H9 (cell line): ENCODE measurements around the gene CORT. TPM values are rescaled to one million over a fixed set of nuclear protein-coding genes. Genes with fewer than 3 reads are reported as not detected.
A peak's percentile ranks its signal among the peaks of the same experiment; 100 is the strongest.

Experiments
- DNase-seq: peaks from one replicate; pipeline ENCODE4 v3.0.0-alpha.2; 2017
- H2AFZ ChIP-seq: one replicate; pipeline ENCODE4 v1.6.1; 2013; ENCODE audit warnings: mild to moderate bottlenecking, low read length, control low read depth, moderate library complexity
- H2AK5ac ChIP-seq: 2 replicates; pipeline ENCODE4 v1.6.1; 2013; ENCODE audit warnings: low read length, control low read depth, mixed read lengths; ENCODE audit not compliant: insufficient read length
- H2BK120ac ChIP-seq: one replicate; pipeline ENCODE4 v1.6.1; 2013; ENCODE audit warnings: low read depth, mild to moderate bottlenecking, low read length, control low read depth, inconsistent platforms; ENCODE audit not compliant: poor library complexity, severe bottlenecking
- H2BK12ac ChIP-seq: 2 replicates; pipeline ENCODE4 v1.6.1; 2013; ENCODE audit warnings: low read length, control low read depth, mixed read lengths, low read depth; ENCODE audit not compliant: insufficient read length
- H2BK15ac ChIP-seq: 2 replicates; pipeline ENCODE4 v1.6.1; 2013; ENCODE audit warnings: low read depth, low read length, control low read depth
- H2BK20ac ChIP-seq: one replicate; pipeline ENCODE4 v1.6.1; 2013; ENCODE audit warnings: low read depth, mild to moderate bottlenecking, low read length, control low read depth, inconsistent platforms; ENCODE audit not compliant: poor library complexity, severe bottlenecking
- H2BK5ac ChIP-seq: 2 replicates; pipeline ENCODE4 v1.6.1; 2013; ENCODE audit warnings: low read length, control low read depth, mixed read lengths; ENCODE audit not compliant: insufficient read length
- H3K14ac ChIP-seq: 2 replicates; pipeline ENCODE4 v1.6.1; 2013; ENCODE audit warnings: low read length, control low read depth; ENCODE audit not compliant: insufficient read depth
- H3K18ac ChIP-seq: 2 replicates; pipeline ENCODE4 v1.6.1; 2013; ENCODE audit warnings: low read depth, mild to moderate bottlenecking, mixed read lengths, low read length, control low read depth; ENCODE audit not compliant: insufficient read length
- H3K23ac ChIP-seq: 2 replicates; pipeline ENCODE4 v1.6.1; 2013; ENCODE audit warnings: low read length, control low read depth, mixed read lengths, low read depth; ENCODE audit not compliant: insufficient read length
- H3K23me2 ChIP-seq: 2 replicates; pipeline ENCODE4 v1.6.1; 2013; ENCODE audit warnings: low read depth, mild to moderate bottlenecking, mixed read lengths, low read length, control low read depth; ENCODE audit not compliant: insufficient read length, poor library complexity, severe bottlenecking
- H3K27ac ChIP-seq: 2 replicates; pipeline ENCODE4 v1.5.1; 2013; ENCODE audit warnings: low read length, control low read depth, mixed read lengths, low read depth; ENCODE audit not compliant: insufficient read length
- H3K27me3 ChIP-seq: 2 replicates; pipeline ENCODE4 v1.6.1; 2013; ENCODE audit warnings: low read length, control low read depth, inconsistent platforms; ENCODE audit not compliant: insufficient read depth
- H3K4ac ChIP-seq: 2 replicates; pipeline ENCODE4 v1.6.1; 2013; ENCODE audit warnings: low read depth, mild to moderate bottlenecking, control low read depth, inconsistent platforms, low read length, moderate library complexity
- H3K4me1 ChIP-seq: 2 replicates; pipeline ENCODE4 v1.6.1; 2013; ENCODE audit warnings: low read length, control low read depth, inconsistent platforms; ENCODE audit not compliant: insufficient read depth
- H3K4me2 ChIP-seq: 2 replicates; pipeline ENCODE4 v1.6.1; 2013; ENCODE audit warnings: low read length, control low read depth, mixed read lengths; ENCODE audit not compliant: insufficient read length, insufficient read depth
- H3K56ac ChIP-seq: 2 replicates; pipeline ENCODE4 v1.6.1; 2013; ENCODE audit warnings: low read depth, mild to moderate bottlenecking, mixed read lengths, low read length, control low read depth; ENCODE audit not compliant: insufficient read length
- H3K79me1 ChIP-seq: 2 replicates; pipeline ENCODE4 v1.6.1; 2013; ENCODE audit warnings: low read depth, mild to moderate bottlenecking, moderate library complexity, low read length, control low read depth, inconsistent platforms; ENCODE audit not compliant: insufficient read depth, poor library complexity, severe bottlenecking
- H3K79me2 ChIP-seq: 2 replicates; pipeline ENCODE4 v1.6.1; 2013; ENCODE audit warnings: low read length, control low read depth, inconsistent platforms; ENCODE audit not compliant: insufficient read depth
- H3K9ac ChIP-seq: 2 replicates; pipeline ENCODE4 v1.6.1; 2013; ENCODE audit warnings: low read length, control low read depth, mixed read lengths; ENCODE audit not compliant: insufficient read length; ENCODE audit errors: extremely low read depth
- H3K9me3 ChIP-seq: one replicate; pipeline ENCODE4 v1.6.1; 2013; ENCODE audit warnings: low read depth, low read length, inconsistent platforms; ENCODE audit not compliant: control insufficient read depth
- H3T11ph ChIP-seq: one replicate; pipeline ENCODE4 v1.6.1; 2013; ENCODE audit warnings: mild to moderate bottlenecking, low read length, control low read depth, inconsistent platforms
- H4K20me1 ChIP-seq: one replicate; pipeline ENCODE4 v1.6.1; 2013; ENCODE audit not compliant: control insufficient read depth, insufficient read length, insufficient read depth
- H4K5ac ChIP-seq: 2 replicates; pipeline ENCODE4 v1.6.1; 2013; ENCODE audit warnings: low read depth, mild to moderate bottlenecking, mixed read lengths, low read length, control low read depth; ENCODE audit not compliant: insufficient read length
- H4K8ac ChIP-seq: replicated peaks from 2 replicates; pipeline ENCODE4 v1.6.1; 2013; ENCODE audit warnings: low read length, control low read depth, mixed read lengths, low read depth; ENCODE audit not compliant: insufficient read length
- H4K91ac ChIP-seq: 2 replicates; pipeline ENCODE4 v1.6.1; 2013; ENCODE audit warnings: low read depth, mild to moderate bottlenecking, moderate library complexity, mixed read lengths, low read length, control low read depth; ENCODE audit not compliant: insufficient read length
- H3K27ac Mint-ChIP-seq, 3 experiments: 2 replicates in 2 of 3; 3 replicates in 1 of 3; pipeline ENCODE4 v1.8.0; 2020 to 2021; ENCODE audit warnings: mixed read lengths in 3 of 3, mild to moderate bottlenecking in 1 of 3, moderate library complexity in 1 of 3
- H3K27me3 Mint-ChIP-seq: 2 replicates; pipeline ENCODE4 v1.8.0; 2021; ENCODE audit warnings: low read depth, mild to moderate bottlenecking, moderate library complexity, mixed read lengths
- H3K36me3 Mint-ChIP-seq, 3 experiments: 2 replicates in 2 of 3; 3 replicates in 1 of 3; pipeline ENCODE4 v1.8.0; 2020 to 2021; ENCODE audit warnings: low read depth in 3 of 3, mixed read lengths in 3 of 3; ENCODE audit not compliant: insufficient read depth in 1 of 3
- H3K4me1 Mint-ChIP-seq, 2 experiments: 2 replicates each; pipeline ENCODE4 v1.8.0; 2020; ENCODE audit warnings: mixed read lengths in 2 of 2
- H3K4me3 Mint-ChIP-seq, 2 experiments: 2 replicates in 1 of 2; 3 replicates in 1 of 2; pipeline ENCODE4 v1.8.0; 2020 to 2021; ENCODE audit warnings: mild to moderate bottlenecking in 2 of 2, mixed read lengths in 2 of 2, moderate library complexity in 1 of 2
- H3K9me3 Mint-ChIP-seq, 2 experiments: 2 replicates in 1 of 2; 3 replicates in 1 of 2; pipeline ENCODE4 v1.8.0; 2020; ENCODE audit warnings: mild to moderate bottlenecking in 2 of 2, mixed read lengths in 2 of 2, moderate library complexity in 1 of 2
- CTCF ChIP-seq: fragments of 200-600 bp; sonication (generic); conservative IDR thresholded peaks from 3 replicates; pipeline ENCODE4 v1.8.0; 2021; ENCODE audit warnings: antibody characterized with exemption, mild to moderate bottlenecking
- WGBS: extraction: QIAGEN DNeasy Blood & Tissue Kit; methylation state at CpG from one replicate; pipeline ENCODE4 v1.1.7; 2013; ENCODE audit warnings: missing lambda C conversion rate, low lambda C conversion rate, mixed read lengths; ENCODE audit not compliant: insufficient read length; ENCODE audit errors: extremely low coverage; 5-methylcytosine and 5-hydroxymethylcytosine counted together
- total RNA-seq: library from RNA; stranded (reverse); gene quantifications from 2 replicates; pipeline ENCODE4 v1.2.1, GENCODE V29; 2021

CORT gene
- total RNA-seq, 1 experiment from 2014 or later, result not detected

DNA sequence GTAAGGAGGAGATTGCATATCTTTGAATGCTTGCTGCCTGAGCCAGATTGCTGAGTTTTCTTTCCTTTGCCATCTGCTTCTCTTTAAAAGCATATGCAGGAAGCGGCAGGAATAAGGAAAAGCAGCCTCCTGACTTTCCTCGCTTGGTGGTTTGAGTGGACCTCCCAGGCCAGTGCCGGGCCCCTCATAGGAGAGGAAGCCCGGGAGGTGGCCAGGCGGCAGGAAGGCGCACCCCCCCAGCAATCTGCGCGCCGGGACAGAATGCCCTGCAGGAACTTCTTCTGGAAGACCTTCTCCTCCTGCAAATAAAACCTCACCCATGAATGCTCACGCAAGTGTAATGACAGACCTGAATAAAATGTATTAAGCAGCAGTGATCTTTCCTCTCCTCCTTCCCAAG lies 1.5 kb downstream of the CORT start:
- Histone ChIP-seq H3K4ac (no peak overlapping the region), H3K23ac (no peak overlapping the region), H3K23me2 (no peaks in the 10 kb centered on the region), H4K20me1 (no peaks in the 10 kb centered on the region), H3K79me1 (no peaks in the 10 kb centered on the region), H3K18ac (no peak overlapping the region), H2BK15ac (no peak overlapping the region), H3K79me2 (no peaks in the 10 kb centered on the region), H3K4me2 (no peak overlapping the region), H3K9ac (no peak overlapping the region), H3K4me1 (peaks cover 2% of the 10 kb centered on the region; the same call in 1 of the 2 replicates), H2BK12ac (no peak overlapping the region), H2AK5ac (no peak overlapping the region), H3K27ac (no peak overlapping the region), H2BK20ac (no peak overlapping the region), H3K27me3 (no peaks in the 10 kb centered on the region), H2BK120ac (no peak overlapping the region), H3K14ac (no peak overlapping the region), H3T11ph (no peak overlapping the region), H3K56ac (no peak overlapping the region), H3K9me3 (no peaks in the 10 kb centered on the region), H2AFZ (no peak overlapping the region), H4K5ac (no peak overlapping the region), H4K8ac (no peak overlapping the region), H2BK5ac (no peak overlapping the region), H4K91ac (no peak overlapping the region)
- TF ChIP-seq CTCF, result no peak
- Mint-ChIP-seq H3K27me3 (no peaks in the 10 kb centered on the region), H3K27ac (peak overlapping the region in 1 of 3 experiments; percentile 40; a peak in 2 of 7 replicates), H3K36me3 (peaks cover 4 to 18% (median 11%) of the 10 kb centered on the region in 3 experiments; a peak in 6 of 7 replicates), H3K4me3 (peak overlapping the region in 1 of 2 experiments; percentile 8; a peak in 1 of 5 replicates), H3K9me3 (peaks cover 0 to 4% of the 10 kb centered on the region in 2 experiments; a peak in 1 of 5 replicates), H3K4me1 (peaks cover 19 to 23% of the 10 kb centered on the region in 2 experiments)
- DNase-seq, result no peak
- no CpG with 5 or more reads among the region's 10 CpGs for WGBS
